Activated CD4-positive, alpha-beta T cell treated with anti-CD3 and anti-CD28 coated beads for 4 hours (primary cell): Measurements from ENCODE around the gene LEMD2.
A peak's percentile ranks its signal among the peaks of the same experiment; 100 is the strongest.

Experiments
- DNase-seq, 2 donors: peaks; one replicate each; pipeline ENCODE4 v3.0.0-alpha.2; 2020

The LEMD2 gene

DNA sequence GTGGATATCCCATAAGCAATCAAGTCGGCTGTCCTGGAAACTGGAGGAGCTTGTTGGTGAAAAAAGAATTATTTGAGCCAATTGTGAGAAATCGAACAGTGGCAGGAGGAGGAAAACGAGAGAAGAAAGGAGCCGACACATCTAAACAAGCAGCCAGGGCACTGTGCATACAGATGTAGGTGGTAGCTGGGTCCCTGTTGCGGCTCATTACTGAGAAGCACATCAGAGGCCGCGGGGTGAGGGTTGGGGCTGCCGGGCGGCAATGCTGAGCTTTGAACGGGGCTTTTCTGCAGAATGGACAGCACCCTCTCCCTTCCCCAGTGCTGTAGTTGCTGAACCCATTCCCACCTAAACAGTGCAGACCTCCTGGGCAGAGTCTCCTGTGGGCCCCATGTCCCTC lies 4.1 kb upstream of the LEMD2 start:
- no peak for DNase-seq

DNA sequence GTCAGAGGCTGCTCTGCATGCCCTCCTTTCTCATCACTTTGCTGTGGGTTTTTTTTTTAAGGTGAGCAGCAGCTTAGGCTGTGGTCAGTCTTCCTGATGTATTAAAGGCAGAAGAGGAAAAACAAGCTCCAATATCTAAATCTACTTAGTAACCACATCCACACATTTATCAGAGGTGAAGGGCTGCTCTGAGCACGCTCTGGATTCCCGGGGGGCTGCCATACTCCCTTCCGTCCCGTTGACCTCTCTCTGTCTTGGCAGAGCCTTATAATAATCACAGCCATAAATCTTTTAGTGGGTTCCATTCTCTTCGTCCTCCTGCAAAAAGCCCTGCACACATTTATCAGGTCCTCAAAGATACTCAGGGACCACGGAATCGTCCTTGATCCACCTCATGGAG lies 2.7 kb upstream of the LEMD2 start:
- no peak for DNase-seq

DNA sequence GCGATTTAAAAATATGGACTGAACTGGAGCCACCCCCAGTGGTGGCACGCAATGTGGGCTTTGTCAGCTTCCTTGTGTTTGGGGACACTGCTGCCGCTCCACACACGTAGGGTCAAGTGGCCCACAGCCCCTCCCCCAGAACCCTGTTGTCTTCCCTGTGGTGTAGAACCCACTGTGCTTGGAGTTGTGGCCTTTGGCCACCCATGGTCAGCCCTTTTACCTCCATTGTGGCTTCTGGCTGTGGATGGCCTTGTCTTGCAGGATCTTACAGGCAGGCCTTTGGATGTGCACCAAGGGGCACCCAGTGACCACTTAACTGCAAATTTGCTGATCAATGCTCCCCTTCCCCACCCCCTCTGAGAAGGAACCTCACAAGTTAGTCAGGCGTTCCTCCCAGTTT lies 2.0 kb upstream of the LEMD2 start:
- DNase-seq = no peak

DNA sequence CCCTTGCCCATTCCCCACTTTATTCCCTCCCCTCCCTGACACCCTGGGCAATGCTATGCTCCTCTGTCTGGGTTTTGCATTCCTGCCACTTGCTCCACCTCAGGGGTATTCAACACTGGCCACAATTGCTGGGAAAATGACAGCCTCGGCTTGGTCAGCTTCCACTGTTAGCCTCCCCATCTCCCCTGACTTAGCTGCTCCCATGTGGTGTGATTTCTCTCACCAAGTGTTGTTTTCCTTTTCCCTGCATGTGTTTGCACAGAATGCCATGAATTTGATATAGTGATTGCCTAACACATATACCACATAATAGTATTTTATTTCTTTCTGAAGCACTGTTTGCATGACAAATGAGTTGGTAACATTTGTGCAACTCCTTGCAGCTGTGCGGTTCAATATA lies 1.4 kb upstream of the LEMD2 start:
- no peak for DNase-seq

DNA sequence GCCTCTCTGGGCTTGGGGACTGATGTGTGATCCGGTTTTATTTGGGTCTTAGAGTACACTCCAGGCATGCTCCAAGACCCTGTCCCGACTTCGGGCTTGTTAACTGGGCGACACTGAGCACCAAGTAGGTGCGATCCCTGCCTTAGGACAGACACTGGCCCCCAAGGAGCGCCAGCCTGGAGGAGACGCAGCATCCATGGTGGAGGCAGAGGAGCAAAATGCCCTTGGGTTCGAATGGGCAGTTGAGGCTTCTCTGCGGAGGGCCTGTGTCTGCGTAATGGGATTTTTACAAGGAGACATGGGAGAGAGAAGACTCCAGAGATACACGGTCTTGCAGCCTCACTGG lies 593 bp upstream of the LEMD2 start:
- no peak for DNase-seq

DNA sequence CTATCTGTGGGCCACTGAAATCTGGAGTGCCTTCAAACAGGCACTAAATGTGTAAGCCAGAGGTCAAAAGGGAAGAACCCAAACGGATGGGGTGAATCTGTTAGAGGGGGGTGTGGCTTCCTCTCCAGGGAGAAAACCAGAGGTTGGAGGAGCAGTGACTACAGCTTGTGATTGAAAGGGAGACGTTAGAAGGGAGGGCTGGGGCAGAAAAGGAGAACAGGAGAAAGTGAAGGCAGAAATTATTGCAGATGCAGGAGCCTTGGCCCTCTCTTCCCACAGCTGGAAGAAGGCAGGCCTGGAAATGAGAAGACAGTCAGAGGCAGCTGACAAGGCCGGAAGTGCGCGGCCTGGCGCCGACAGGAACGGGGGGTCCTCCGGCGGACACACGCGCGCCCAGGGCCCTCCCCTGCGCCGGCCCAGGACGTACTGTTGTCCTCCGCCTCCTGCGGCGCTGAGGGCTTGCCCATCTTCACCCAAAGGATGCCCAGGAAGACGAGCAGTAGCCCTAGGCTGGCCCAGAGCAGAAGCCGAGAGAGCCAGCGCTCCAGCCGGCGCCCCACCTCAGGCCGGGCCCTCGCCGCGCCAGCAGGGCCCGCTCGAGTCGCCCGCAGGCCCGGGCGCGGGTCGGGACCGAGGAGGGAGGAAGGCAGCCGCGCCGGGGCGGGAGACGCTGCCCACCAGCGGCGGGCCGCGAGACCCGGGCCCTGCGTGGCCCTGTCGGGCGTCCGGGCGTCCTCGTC lies 806 bp downstream of the LEMD2 start:
- DNase-seq = peak; percentile 40 to 47

DNA sequence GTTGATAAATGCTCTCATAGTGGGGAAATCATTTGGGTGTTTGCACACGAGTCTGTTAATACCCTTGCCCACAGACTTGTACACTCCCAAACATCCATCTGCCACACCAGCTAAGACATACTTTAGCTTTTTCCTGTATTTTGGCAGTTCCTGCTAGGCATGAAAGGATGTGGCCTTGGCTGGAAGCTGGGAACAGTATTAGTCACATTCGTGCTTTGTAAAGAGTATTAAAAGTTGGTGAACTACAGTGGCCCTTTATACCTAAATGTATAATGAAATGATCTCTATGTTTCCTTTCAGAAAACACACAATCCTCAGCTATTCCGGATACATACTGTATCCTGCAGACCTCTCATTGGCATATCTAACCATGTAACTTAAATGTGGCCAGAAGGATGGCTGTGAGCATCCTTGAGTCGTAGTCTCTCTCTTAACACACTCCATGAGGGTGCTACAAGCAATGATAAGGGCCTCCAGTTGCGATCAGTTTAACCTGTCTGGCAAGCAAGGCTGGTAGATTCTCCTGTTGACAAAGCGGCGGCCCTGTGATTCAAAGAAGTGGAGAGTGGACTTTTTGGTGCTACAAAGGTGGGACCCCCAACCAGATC lies 1.5 kb downstream of the LEMD2 start:
- no peak for DNase-seq

DNA sequence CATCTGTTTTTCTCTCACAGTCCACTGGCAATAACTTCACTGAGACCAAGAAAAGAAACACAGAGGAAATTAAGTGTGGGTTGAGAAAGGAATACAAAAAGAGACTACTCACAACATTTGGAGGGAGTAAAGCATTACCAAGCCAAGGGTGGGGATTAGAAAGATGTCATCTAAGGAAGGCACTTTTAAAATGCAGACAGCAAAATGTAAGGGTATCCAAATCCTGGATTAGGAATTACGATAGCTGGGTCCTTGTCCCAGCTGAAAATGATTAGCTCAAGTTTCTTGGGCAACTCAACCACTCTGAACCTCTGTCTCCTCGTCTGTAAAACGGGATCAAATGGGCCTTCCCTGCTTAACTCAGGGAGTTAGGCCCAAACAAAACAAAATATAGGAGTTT lies 2.2 kb downstream of the LEMD2 start:
- DNase-seq = no peak

DNA sequence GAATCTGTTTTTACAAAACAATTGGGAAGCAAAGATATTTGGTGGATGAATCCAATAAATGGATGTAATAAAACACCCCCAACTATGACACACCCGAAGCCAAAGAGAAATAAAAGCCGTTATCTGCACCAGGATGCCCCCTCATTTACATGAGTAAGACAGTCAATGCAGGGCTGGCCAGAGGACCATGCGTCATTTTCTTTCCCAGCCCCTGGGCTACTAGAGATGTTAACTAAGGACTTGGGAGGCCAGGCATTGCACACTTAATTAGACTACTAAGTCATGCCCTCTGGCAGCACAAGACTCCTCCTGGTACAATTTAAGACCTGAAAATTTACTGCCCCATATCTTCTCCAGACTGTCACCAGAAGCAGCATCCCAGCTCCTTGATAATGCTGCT lies 3.2 kb downstream of the LEMD2 start:
- no peak for DNase-seq

DNA sequence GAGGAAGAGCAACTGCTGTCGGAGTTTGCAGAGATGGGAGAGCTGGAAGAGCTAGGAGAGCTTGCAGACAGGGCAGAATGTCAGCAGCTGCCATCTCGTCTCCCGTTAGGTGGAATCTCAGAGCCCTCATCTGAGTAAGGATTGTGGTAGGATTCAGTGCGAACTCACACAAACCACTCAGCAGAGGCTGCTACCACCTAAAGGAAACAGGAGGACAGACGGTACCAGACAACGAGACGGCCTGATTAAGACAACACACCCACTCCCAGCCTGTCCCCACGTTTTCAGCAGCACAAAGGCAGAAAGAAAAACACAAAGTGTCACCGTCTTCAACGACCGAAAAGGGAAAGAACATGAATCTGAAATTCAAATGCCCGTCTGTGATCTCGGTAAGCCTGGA lies 4.1 kb downstream of the LEMD2 start:
- DNase-seq = no peak

DNA sequence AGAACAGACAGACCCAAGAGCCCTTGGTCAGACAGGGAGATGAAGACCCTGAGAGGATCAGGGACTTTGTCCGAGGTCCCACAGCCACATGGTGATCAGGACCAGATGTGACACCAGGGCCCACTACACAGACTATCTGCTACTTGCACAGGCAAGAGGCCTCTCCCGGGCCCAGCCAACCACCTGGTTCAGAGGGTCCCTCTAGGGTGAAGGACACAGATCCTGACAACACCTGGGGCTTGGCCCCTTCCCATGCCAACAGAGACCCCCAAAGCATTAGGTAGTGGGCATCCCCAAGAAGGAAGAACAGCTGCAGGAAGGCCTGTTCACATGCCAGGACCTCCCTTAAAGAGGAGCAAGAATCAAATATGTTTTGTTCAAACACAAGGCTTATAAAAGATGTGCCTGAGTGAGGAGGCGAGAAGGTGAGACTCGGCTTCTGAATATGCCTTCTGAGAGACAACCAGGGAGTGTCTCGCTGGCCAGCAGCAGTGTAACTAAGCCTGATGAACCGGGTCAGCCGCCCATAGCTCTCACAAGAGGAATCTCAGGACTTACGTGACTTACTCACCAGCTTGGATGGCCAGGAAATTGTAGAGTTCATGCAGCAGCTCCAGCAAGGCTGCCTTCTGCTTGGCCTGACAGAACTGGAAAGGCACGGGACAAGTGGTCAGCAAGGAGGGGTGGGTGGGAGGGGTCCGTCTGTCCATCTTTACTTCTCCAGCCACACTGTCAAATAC lies 5.0 kb downstream of the LEMD2 start:
- no peak for DNase-seq

DNA sequence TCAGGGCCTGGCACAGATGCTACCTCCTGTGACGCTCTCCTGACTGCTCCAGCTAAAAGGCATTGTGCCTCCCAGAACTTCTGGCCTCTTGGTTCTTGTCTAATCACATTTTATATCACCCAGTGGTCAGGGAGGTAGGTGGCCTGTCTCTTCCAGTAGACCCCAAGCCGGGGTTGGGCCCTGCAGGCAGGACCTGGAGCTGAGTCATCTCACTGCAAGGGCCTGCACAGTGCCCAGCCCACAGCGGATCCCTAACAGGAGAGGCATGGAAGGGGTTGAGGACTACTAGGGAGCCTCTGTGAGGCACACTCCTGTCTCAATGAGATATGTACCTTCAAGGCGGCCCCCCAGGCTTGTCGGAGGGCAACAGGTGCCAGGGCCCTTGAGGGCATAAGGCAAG lies 6.4 kb downstream of the LEMD2 start:
- no peak for DNase-seq

DNA sequence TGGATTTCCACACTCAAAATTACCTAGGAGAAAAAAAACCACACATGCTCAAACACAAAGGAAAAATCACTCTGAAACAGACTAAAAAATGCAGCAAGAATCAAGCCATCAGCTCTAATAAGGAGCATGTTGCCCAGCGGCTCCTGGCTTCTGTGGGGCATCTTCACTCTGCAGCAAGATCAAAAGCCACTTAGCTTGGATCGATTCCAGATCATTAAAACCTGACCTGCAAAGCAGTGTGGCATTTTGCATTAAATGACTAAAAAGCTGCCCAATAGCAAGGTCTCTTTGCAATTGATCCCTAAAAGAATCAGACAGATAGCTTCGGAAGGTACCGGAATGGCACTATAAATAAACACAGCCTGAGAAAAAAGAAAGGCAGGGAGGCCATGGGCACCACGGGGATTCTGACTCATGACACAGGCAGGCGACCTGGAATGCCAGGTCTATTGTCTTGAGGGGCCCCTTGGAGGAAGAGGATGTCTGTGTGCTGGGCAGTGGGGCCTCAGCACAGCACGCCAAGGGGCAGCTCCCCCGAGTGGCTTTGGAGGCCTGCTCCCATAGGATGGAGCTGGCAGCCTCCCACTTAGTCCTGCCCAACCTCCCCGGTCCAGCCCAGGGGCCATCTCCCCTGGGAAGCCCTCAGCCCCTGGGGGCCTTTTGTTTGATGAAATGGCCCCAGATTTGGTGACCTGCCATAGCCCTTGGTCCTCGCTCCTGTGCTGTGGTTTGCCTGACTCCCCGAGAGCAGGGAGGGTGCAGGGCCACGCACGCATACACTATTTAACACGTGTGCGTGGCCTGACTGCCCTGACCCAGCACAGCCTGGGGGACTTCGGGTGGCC lies 7.6 kb downstream of the LEMD2 start:
- no peak for DNase-seq

DNA sequence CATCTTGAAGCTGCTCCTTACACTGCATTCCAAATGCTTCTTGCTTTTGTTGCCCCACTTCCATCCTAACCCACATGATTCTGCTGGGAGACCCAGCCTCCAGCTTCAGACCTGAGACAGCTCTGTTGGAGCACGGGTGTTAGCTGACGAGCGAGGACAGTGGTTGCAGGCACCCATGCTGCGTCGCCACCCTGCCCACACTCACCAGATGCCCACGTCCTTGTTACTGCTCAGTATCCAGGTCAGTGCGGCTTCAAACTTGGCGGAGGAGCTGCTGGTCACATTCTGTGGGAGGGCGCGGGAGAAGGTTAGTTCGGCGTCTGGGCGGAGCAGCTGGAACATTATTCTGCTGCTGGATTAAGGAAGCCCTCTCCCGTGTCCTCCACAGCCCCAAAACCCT lies 9.0 kb downstream of the LEMD2 start:
- DNase-seq = no peak

DNA sequence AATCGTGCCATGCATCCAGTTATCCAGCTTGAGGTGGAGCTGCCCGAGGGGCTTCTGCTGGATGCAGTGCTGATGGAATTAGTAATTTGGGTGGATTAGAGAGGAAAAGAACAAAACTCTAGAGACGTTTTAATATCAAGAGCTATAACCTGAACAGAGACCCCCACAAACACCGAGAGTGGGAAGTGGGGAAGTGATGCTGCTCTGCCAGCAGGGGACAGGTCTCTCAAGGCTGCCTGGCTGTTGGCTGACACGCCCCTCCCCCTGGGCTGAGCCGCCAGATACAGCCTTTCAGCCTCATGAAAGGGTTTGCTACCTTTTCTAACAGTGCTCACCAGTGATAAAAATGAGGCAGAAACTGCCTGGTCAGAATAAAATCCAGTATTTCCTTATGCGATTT lies 9.6 kb downstream of the LEMD2 start:
- DNase-seq = no peak

DNA sequence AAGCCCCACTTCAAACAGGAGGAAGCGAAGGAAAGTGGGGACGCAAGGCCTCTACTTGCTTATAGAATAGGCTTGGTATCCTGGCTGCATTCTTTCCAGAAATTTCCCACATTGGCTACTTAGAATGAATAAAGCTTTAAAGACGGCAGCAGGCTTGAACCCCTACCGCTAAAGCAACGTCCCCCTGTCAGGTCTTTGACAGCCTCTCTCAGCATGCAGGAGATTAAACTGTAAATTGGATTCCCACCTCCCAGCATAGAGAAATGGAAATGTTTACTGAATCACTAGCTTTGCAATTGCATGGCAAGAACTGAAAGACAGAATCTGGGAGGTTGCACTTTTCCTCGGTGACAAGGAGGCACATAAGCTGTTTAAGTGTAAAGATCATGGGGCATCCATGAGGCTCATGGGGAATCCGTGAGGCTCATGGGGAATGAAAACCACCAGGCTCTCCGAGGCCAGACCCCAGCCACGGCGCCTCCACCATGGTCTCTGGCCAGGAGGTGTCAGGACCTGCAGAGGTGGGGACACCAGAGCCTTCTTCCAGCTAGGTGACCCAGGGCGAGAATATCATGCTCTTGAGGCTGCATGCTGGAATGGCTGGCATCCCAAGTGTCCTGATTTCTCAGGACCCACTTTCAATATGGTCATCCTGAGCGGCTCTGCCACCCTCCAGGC lies 10.3 kb downstream of the LEMD2 start:
- no peak for DNase-seq

DNA sequence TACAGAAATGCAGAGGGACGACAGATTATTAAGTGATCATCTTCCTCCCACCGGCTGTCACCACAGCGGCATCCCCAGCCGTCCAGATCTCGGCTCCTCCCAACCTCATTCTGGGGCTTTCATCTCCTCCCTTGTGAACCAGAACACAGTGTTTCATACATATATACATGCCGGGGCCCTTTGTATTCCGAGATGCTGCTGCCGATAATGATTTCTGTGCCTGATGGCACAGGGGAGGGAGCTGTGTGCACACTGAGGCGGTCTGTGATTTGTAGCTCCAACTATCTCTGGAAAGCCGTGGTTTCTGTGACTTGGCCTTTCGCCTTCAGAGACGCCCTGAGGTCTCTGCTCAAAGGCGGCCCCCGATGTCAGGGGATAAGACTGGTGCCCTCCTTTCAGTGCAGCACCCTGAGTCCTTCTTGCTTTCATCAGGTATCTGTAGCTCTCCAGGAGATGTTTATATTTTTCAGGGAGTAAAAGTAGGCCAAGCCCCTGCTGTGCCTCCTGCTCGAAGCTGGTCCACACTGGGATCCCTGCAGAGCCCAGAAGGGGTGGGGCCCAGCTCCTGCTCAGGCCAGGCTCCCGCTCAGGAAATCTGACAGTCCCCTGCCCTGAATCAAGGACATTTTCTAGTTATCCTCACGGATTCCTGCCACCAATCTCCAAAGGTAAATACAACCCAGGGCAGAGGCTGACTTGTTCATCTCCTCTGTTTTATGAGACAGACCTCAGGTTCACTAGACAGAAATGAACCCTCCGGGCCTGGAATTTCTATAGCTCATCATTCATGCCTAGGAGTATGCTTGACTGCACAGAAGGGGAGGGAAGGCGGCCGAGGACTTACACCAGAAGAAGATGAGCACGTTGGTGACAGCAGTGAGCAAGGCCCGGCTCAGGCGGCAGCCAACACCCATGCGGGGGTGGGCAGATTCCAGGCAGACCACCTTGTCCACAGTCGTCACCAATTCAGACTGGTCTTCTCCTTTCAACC lies 11.2 kb downstream of the LEMD2 start:
- DNase-seq = no peak

DNA sequence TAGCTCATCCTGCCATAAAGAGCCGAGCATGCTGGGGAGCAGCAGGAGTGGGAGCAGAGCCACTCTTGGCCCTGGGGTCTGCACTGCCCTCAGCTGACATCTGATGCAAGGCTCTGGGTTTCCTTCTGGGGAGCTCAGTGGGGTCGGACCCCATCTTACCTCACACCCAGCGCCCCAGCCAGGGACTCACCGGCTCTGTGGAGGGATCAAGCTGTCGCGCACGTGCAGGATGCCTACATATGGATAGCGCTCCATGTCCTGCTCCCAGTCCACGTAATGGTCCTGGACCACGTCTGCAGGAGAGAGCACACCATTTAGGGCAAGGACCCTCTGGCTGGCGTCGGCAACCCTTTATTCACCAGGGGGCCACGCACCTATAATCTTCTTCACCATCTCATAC lies 12.2 kb downstream of the LEMD2 start:
- DNase-seq = no peak

DNA sequence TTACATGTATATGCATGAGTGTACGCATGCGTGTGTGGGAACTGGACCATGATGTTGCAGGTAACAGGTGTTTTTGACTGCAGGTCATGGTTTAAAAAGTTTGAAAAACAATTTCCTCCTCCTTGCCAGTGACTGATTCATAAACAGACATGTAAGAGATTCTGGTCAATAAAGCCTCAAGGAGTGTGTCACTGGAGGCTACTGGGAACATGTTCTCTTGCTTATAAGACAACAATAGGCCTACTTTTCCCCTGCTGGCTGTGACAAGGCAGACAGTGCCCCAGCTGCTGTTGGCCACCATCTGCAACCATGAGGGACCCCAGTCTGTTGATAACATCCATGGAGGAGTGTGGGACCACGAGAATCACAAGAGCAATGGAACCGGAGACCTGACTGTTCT lies 12.7 kb downstream of the LEMD2 start:
- DNase-seq = no peak

DNA sequence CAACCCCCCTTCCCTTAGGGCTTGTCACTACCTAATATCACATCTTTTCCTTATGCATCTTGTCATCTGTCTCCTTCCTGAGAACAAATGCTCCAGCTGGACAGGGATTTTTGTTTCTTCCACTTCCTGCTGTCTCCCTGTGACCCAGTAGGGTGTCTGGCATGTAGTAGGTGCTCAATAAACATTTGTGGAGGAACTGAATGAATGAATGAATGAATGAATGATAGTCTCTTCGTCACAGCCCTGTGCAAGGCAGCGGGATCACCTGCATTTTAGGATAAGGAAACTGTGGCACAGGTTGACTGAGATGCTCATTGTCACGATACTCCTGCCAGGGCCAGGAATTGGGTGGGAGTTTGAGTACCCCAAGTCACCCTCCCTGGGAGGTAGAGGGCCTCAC lies 14.2 kb downstream of the LEMD2 start:
- no peak for DNase-seq

DNA sequence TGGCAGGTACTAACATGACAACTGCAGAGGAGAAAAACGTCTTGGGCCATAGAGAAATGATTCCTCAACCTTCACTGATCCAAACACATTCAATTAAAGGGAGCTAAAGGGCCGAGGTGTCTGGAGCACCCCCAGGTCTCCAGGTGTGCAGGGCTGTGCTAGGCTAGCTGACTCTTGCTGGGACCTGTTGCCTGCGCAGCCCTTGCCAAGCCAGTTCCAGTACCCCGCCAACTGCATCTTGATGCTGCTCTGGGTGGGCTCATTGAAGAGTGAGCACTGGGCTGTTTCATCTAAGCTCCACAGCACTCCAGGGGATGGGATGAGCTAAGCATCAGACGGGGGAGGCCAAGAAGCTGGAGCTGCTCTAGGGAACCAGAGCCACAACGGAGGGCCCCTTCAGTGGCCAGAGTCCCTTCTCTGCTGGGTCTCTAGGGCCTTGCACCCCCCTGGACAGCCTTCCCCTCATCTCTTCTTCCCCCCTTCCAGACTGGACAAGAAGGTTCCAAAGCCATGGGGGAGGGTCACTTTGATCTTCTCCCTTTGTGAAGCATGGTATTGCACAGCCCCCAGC lies 15.9 kb downstream of the LEMD2 start:
- no peak for DNase-seq
